Endothelial cell of umbilical vein (primary cell): Measurements from ENCODE around the gene NLGN2.

Source experiments
- CTCF ChIP-seq, 2 donors: IDR thresholded peaks; 1 replicate in 1 of 2; 2 replicates in 1 of 2; pipeline ENCODE4 v1.5.1; 2011; ENCODE audit warnings: low read length in 2 of 2, mild to moderate bottlenecking in 2 of 2, moderate library complexity in 2 of 2, control low read depth in 1 of 2, inconsistent platforms in 1 of 2, low read depth in 1 of 2; ENCODE audit not compliant: insufficient read depth in 1 of 2; ENCODE audit errors: extremely low read depth in 1 of 2
- EZH2 ChIP-seq: IDR thresholded peaks from 2 replicates; pipeline ENCODE4 v1.6.1; 2012; ENCODE audit warnings: borderline replicate concordance, low read depth, mild to moderate bottlenecking, moderate library complexity, low read length, inconsistent platforms; ENCODE audit not compliant: severe bottlenecking
- FOS ChIP-seq: IDR thresholded peaks from 2 replicates; pipeline ENCODE4 v1.6.1; 2011; ENCODE audit warnings: mild to moderate bottlenecking, low read length, moderate library complexity, borderline replicate concordance; ENCODE audit not compliant: insufficient read depth
- GATA2 ChIP-seq: IDR thresholded peaks from 2 replicates; pipeline ENCODE4 v1.7.0; 2011; ENCODE audit warnings: low read depth, mild to moderate bottlenecking, moderate library complexity, mixed read lengths, low read length; ENCODE audit not compliant: insufficient read length, insufficient read depth
- JUN ChIP-seq: IDR thresholded peaks from 2 replicates; pipeline ENCODE4 v1.6.1; 2011; ENCODE audit warnings: borderline replicate concordance, low read depth; ENCODE audit not compliant: insufficient read length, insufficient read depth
- MAX ChIP-seq: IDR thresholded peaks from 2 replicates; pipeline ENCODE4 v1.6.1; 2011; ENCODE audit not compliant: insufficient read depth, insufficient read length
- MYC ChIP-seq: IDR thresholded peaks from one replicate; pipeline ENCODE4 v1.6.1; 2011; ENCODE audit warnings: mild to moderate bottlenecking, low read depth, low read length
- POLR2A ChIP-seq: IDR thresholded peaks from 2 replicates; pipeline ENCODE4 v1.6.1; 2012; ENCODE audit warnings: low read depth, mild to moderate bottlenecking, control low read depth, low read length
- POLR2AphosphoS5 ChIP-seq: IDR thresholded peaks from 2 replicates; pipeline ENCODE4 v1.6.1; 2012; ENCODE audit warnings: low read depth, mild to moderate bottlenecking, control low read depth, low read length, moderate library complexity; ENCODE audit not compliant: insufficient read depth

GRCh38 chr17:7442142-7442541, 34.5 kb downstream of the NLGN2 start:
- TF ChIP-seq EZH2 (no peak), GATA2 (no peak), JUN (no peak), CTCF (IDR thresholded peaks at IDR 0.05; ENCODE audit: extremely low read depth in 1 of 2, insufficient read depth in 1 of 2, low read depth in 1 of 2, low read length in 2 of 2) (no peak), POLR2AphosphoS5 (no peak), POLR2A (no peak), MYC (no peak), MAX (no peak), FOS (no peak)
